ENCODE measurements around the gene EXOG. TPM values are rescaled to one million over a fixed set of nuclear protein-coding genes. Genes with fewer than 3 reads are reported as not detected.

EXOG gene
- total RNA-seq, 1 experiment from 2014 or later: 8.3 TPM

DNA sequence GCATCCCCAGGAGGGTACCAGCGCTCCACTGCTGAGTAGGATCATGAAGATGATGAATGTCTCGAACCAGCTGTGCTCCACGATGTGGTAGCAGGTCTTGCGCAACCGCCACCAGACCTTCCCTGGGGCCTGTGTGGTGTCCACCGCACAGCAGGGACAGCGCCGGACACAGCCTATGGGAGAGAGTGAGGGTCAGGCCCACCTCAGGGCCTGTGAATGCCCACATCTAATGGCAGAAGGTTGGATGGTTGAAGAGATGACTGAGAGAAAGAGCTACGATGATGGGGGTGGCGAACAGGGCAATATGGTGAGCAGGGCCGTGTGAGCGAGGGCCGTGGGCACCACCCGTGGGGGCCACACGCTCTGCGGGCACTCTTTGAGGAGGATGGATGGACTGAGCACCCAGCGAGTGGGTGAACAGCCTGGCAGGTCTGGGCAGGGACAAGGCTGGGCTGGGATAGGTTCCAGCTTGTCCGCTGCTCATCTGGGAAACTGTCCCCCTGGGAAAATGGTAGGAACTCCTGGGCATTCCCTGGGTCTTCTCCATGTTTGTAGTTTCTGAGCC is 79.2 kb downstream of the EXOG start:
- TF ChIP-seq CBX3 (IDR thresholded peaks at IDR 0.05; ENCODE audit: low read depth) (no peak), EGR1 (IDR thresholded peaks at IDR 0.05; ENCODE audit: low read depth) (no peak), ZNF274 (IDR thresholded peaks at IDR 0.05; ENCODE audit: low read depth, low read length) (no peak), FOSL1 (IDR thresholded peaks at IDR 0.05; ENCODE audit: low read depth) (no peak), ZFX (IDR thresholded peaks at IDR 0.05) (no peak), CEBPB (IDR thresholded peaks at IDR 0.05; ENCODE audit: low read depth) (no peak), POLR2A (IDR thresholded peaks at IDR 0.05; ENCODE audit: borderline replicate concordance, extremely low read depth, insufficient read depth, insufficient read length) (no peak), ELF1 (IDR thresholded peaks at IDR 0.05; ENCODE audit: borderline replicate concordance, low read depth) (no peak), RAD21 (IDR thresholded peaks at IDR 0.05; ENCODE audit: low read depth) (no peak), POLR2AphosphoS5 (IDR thresholded peaks at IDR 0.05; ENCODE audit: low read depth, low read length) (no peak), JUND (IDR thresholded peaks at IDR 0.05) (no peak), TCF7L2 (IDR thresholded peaks at IDR 0.05; ENCODE audit: borderline replicate concordance, extremely low read depth, insufficient read depth, insufficient read length) (no peak), EZH2phosphoT487 (IDR thresholded peaks at IDR 0.05; ENCODE audit: borderline replicate concordance) (no peak), YY1 (IDR thresholded peaks at IDR 0.05; ENCODE audit: extremely low read depth, insufficient replicate concordance, low read depth, low read length) (no peak), EZH2 (IDR thresholded peaks at IDR 0.05) (no peak)
- TF ChIP-seq, protein P1, sequence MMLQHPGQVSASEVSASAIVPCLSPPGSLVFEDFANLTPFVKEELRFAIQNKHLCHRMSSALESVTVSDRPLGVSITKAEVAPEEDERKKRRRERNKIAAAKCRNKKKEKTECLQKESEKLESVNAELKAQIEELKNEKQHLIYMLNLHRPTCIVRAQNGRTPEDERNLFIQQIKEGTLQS (IDR thresholded peaks at IDR 0.05): no peak
- TF ChIP-seq, protein P2, sequence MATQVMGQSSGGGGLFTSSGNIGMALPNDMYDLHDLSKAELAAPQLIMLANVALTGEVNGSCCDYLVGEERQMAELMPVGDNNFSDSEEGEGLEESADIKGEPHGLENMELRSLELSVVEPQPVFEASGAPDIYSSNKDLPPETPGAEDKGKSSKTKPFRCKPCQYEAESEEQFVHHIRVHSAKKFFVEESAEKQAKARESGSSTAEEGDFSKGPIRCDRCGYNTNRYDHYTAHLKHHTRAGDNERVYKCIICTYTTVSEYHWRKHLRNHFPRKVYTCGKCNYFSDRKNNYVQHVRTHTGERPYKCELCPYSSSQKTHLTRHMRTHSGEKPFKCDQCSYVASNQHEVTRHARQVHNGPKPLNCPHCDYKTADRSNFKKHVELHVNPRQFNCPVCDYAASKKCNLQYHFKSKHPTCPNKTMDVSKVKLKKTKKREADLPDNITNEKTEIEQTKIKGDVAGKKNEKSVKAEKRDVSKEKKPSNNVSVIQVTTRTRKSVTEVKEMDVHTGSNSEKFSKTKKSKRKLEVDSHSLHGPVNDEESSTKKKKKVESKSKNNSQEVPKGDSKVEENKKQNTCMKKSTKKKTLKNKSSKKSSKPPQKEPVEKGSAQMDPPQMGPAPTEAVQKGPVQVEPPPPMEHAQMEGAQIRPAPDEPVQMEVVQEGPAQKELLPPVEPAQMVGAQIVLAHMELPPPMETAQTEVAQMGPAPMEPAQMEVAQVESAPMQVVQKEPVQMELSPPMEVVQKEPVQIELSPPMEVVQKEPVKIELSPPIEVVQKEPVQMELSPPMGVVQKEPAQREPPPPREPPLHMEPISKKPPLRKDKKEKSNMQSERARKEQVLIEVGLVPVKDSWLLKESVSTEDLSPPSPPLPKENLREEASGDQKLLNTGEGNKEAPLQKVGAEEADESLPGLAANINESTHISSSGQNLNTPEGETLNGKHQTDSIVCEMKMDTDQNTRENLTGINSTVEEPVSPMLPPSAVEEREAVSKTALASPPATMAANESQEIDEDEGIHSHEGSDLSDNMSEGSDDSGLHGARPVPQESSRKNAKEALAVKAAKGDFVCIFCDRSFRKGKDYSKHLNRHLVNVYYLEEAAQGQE (IDR thresholded peaks at IDR 0.05; ENCODE audit: low read depth): no peak
- TF ChIP-seq, protein P3, sequence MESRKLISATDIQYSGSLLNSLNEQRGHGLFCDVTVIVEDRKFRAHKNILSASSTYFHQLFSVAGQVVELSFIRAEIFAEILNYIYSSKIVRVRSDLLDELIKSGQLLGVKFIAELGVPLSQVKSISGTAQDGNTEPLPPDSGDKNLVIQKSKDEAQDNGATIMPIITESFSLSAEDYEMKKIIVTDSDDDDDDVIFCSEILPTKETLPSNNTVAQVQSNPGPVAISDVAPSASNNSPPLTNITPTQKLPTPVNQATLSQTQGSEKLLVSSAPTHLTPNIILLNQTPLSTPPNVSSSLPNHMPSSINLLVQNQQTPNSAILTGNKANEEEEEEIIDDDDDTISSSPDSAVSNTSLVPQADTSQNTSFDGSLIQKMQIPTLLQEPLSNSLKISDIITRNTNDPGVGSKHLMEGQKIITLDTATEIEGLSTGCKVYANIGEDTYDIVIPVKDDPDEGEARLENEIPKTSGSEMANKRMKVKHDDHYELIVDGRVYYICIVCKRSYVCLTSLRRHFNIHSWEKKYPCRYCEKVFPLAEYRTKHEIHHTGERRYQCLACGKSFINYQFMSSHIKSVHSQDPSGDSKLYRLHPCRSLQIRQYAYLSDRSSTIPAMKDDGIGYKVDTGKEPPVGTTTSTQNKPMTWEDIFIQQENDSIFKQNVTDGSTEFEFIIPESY (IDR thresholded peaks at IDR 0.05; ENCODE audit: extremely low read depth, insufficient replicate concordance, low read length): no peak
- TF ChIP-seq, protein P4, sequence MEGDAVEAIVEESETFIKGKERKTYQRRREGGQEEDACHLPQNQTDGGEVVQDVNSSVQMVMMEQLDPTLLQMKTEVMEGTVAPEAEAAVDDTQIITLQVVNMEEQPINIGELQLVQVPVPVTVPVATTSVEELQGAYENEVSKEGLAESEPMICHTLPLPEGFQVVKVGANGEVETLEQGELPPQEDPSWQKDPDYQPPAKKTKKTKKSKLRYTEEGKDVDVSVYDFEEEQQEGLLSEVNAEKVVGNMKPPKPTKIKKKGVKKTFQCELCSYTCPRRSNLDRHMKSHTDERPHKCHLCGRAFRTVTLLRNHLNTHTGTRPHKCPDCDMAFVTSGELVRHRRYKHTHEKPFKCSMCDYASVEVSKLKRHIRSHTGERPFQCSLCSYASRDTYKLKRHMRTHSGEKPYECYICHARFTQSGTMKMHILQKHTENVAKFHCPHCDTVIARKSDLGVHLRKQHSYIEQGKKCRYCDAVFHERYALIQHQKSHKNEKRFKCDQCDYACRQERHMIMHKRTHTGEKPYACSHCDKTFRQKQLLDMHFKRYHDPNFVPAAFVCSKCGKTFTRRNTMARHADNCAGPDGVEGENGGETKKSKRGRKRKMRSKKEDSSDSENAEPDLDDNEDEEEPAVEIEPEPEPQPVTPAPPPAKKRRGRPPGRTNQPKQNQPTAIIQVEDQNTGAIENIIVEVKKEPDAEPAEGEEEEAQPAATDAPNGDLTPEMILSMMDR (IDR thresholded peaks at IDR 0.05 in 2 of 3, conservative IDR thresholded peaks at IDR 0.05 in 1 of 3; ENCODE audit: borderline replicate concordance in 1 of 3, insufficient read depth in 1 of 3, low read depth in 2 of 3, low read length in 2 of 3): no peak
- TF ChIP-seq, protein P5, sequence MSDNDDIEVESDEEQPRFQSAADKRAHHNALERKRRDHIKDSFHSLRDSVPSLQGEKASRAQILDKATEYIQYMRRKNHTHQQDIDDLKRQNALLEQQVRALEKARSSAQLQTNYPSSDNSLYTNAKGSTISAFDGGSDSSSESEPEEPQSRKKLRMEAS (IDR thresholded peaks at IDR 0.05): no peak
- intact Hi-C loops (cut with micrococcal nuclease): no loop called here
- POLR2A ChIA-PET: no interaction called here
- no peaks in the 10 kb centered on the region for H4K20me1 ChIP-seq (ENCODE audit: insufficient read depth)
- H3K4me1 ChIP-seq (ENCODE audit: control insufficient read depth in 1 of 2, insufficient read depth in 2 of 2, low read length in 2 of 2): no peaks in the 10 kb centered on the region
- no peak for DNase-seq (ENCODE audit: low read depth, low spot score)
- RAD21 ChIA-PET (ENCODE audit: low non-redundant PET in 1 of 2, low total read pairs in 2 of 2, uncharacterized antibody in 2 of 2, unreplicated experiment in 2 of 2): no interaction called here
- H3K9ac ChIP-seq (ENCODE audit: low read length): no peak overlapping the region
- ATAC-seq: no peak
- H3K27me3 ChIP-seq (ENCODE audit: insufficient read depth, low read length): no peaks in the 10 kb centered on the region
- H3K9me3 ChIP-seq (ENCODE audit: control insufficient read depth in 1 of 2, insufficient read depth in 1 of 2, low read depth in 1 of 2, low read length in 2 of 2): 0 out of 4 replicates have a peak, but pooled peaks cover 0 to 3% of the 10 kb centered on the region in 2 experiments
- H2AFZ ChIP-seq (ENCODE audit: low read depth, low read length, poor library complexity, severe bottlenecking): no peak overlapping the region
- no peak overlapping the region for H3K27ac ChIP-seq (ENCODE audit: low read depth, low read length)
- CTCF ChIA-PET: no interaction called here
- no peaks in the 10 kb centered on the region for H3K36me3 ChIP-seq (ENCODE audit: control insufficient read depth in 1 of 2, insufficient read depth in 2 of 2, low read length in 2 of 2)
- no peak overlapping the region for H3K4me3 ChIP-seq (replicated peaks in 1 of 2; ENCODE audit: low read depth in 1 of 2, low read length in 2 of 2)
- no peak overlapping the region for H3K4me2 ChIP-seq (ENCODE audit: low read length)
- no peaks in the 10 kb centered on the region for H3K79me2 ChIP-seq (ENCODE audit: insufficient read depth, low read length)
- no TSS peak for BruUV-seq (replicated peaks)
- no peaks in the 10 kb centered on the region for H3K9me2 ChIP-seq (ENCODE audit: insufficient read depth)
